Central memory CD4-positive, alpha-beta T cell (primary cell): Measurements from ENCODE around the gene ASCC3.

Experiments used
- DNase-seq: peaks from one replicate; pipeline ENCODE4 v3.0.0; 2022

The ASCC3 gene

GRCh38 chr6:100566563-100566962 is 314.6 kb downstream of the ASCC3 start:
- DNase-seq = no peak

GRCh38 chr6:100565439-100566104 is 315.6 kb downstream of the ASCC3 start:
- no peak for DNase-seq

GRCh38 chr6:100559859-100560258 is 321.3 kb downstream of the ASCC3 start:
- no peak for DNase-seq

GRCh38 chr6:100554228-100554627 is 326.9 kb downstream of the ASCC3 start:
- DNase-seq = no peak

- no peak for DNase-seq
Observed at GRCh38 chr6:100553243-100553642, 327.9 kb downstream of the ASCC3 start.

- DNase-seq = no peak
Observed at GRCh38 chr6:100549406-100550167, 331.5 kb downstream of the ASCC3 start.

GRCh38 chr6:100538086-100538485 is 343.0 kb downstream of the ASCC3 start:
- DNase-seq = no peak

GRCh38 chr6:100518588-100518987 is 362.5 kb downstream of the ASCC3 start:
- no peak for DNase-seq

GRCh38 chr6:100517633-100518032 is 363.5 kb downstream of the ASCC3 start:
- no peak for DNase-seq

- no peak for DNase-seq
Observed at GRCh38 chr6:100517106-100517505, 364.0 kb downstream of the ASCC3 start.

GRCh38 chr6:100514660-100515059 is 366.5 kb downstream of the ASCC3 start:
- DNase-seq = no peak

GRCh38 chr6:100512203-100512862 is 368.8 kb downstream of the ASCC3 start:
- DNase-seq = no peak

- no peak for DNase-seq
Observed at GRCh38 chr6:100509101-100509500, 372.0 kb downstream of the ASCC3 start.

- DNase-seq = no peak
Observed at GRCh38 chr6:100506651-100507050, 374.5 kb downstream of the ASCC3 start.

- DNase-seq = no peak
Observed at GRCh38 chr6:100504786-100505737, 376.1 kb downstream of the ASCC3 start.

- DNase-seq = no peak
Observed at GRCh38 chr6:100503043-100503705, 378.0 kb downstream of the ASCC3 start.

- no peak for DNase-seq
Observed at GRCh38 chr6:100493206-100493888, 387.8 kb downstream of the ASCC3 start.

GRCh38 chr6:100491952-100492670 is 389.0 kb downstream of the ASCC3 start:
- no peak for DNase-seq

- DNase-seq = no peak
Observed at GRCh38 chr6:100490065-100490464, 391.1 kb downstream of the ASCC3 start.

- DNase-seq = no peak
Observed at GRCh38 chr6:100488244-100488643, 392.9 kb downstream of the ASCC3 start.

GRCh38 chr6:100487638-100488037 is 393.5 kb downstream of the ASCC3 start:
- no peak for DNase-seq
